ENCODE results near the gene CES2. TPM values are rescaled to one million over a fixed set of nuclear protein-coding genes. Genes with fewer than 3 reads are reported as not detected.
A peak's percentile ranks its signal among the peaks of the same experiment; 100 is the strongest.
"Not testable (repeated sequence)": the region's sequence is repeated elsewhere in the genome, so short reads cannot be mapped to it uniquely, and the experiment has no call there.

Gene CES2
- total and polyA plus RNA-seq, 9 of the 15 experiments (the other 6 are each of a cell fraction or from before 2014, with no cell fraction given), result 2.2 to 37.9 (median 24.4) TPM

GRCh38 chr16:66944971-66945370 is 9.7 kb downstream of the CES2 start:
- DNase-seq (ENCODE audit: extremely low read depth in 1 of 4, low spot score in 3 of 4); H3K9me1 ChIP-seq (ENCODE audit: control insufficient read depth, insufficient read depth, low read length); H3K27ac ChIP-seq (ENCODE audit: extremely low read depth, low read depth, low read length); H3K79me2 ChIP-seq (ENCODE audit: control insufficient read depth, insufficient read depth, low read length); H3K27me3 ChIP-seq (ENCODE audit: control insufficient read depth in 2 of 2, insufficient read depth in 2 of 2, low read length in 2 of 2); BruUV-seq (replicated peaks); H3K4me3 ChIP-seq; in situ Hi-C loops (cut with MboI); ATAC-seq; H2AFZ ChIP-seq (ENCODE audit: low read depth, low read length); H3K9ac ChIP-seq (ENCODE audit: insufficient read depth in 1 of 2, low read depth in 2 of 2, low read length in 2 of 2); H3K9me3 ChIP-seq (replicated peaks; ENCODE audit: control insufficient read depth, insufficient read depth, low read depth, low read length); H3K4me2 ChIP-seq (ENCODE audit: insufficient read depth, low read length); H4K20me1 ChIP-seq (replicated peaks; ENCODE audit: control insufficient read depth, insufficient read depth, low read length); FAIRE-seq: not testable (repeated sequence)
- intact Hi-C loops (cut with micrococcal nuclease), result loop anchor here (5.0 kb wide), 2 partner anchors 48 to 157 kb away; no protein-coding TSS in a partner anchor
- H3K4me1 ChIP-seq (replicated peaks in 1 of 2; ENCODE audit: control insufficient read depth in 2 of 2, insufficient read depth in 2 of 2, low read length in 2 of 2), result peaks cover 0 to 16% of the 10 kb centered on the region in 2 experiments; a peak in 1 of 5 replicates
- ChIA-PET POLR2A (interaction anchor here (1.3 kb wide), 1 partner anchor 16 kb away, joined by 3 read pairs; the partner anchor contains the start of gene CES3), CTCF (ENCODE audit: low intra/inter-chr PET ratio) (interaction anchor here (0.6 to 0.7 kb wide), 3 partner anchors 50 to 472 kb away, joined by 3 read pairs; partner anchors contain the start of gene ZDHHC1)
- H3K36me3 ChIP-seq (ENCODE audit: control insufficient read depth, insufficient read depth, low read length), result peaks cover 40% of the 10 kb centered on the region; the same call in 2 of the 3 replicates
- 73% methylated on average over 9 of the region's 9 CpGs for WGBS (ENCODE audit: insufficient coverage, low coverage, missing lambda C conversion rate)

- BruUV-seq (replicated peaks), result no TSS peak
- Histone ChIP-seq H3K4me1 (replicated peaks in 1 of 2; ENCODE audit: control insufficient read depth in 2 of 2, insufficient read depth in 2 of 2, low read length in 2 of 2) (peaks cover 0 to 16% of the 10 kb centered on the region in 2 experiments; a peak in 1 of 5 replicates), H3K9me1 (ENCODE audit: control insufficient read depth, insufficient read depth, low read length) (no peaks in the 10 kb centered on the region), H3K36me3 (ENCODE audit: control insufficient read depth, insufficient read depth, low read length) (peaks cover 30% of the 10 kb centered on the region; the same call in 2 of the 3 replicates), H3K27me3 (ENCODE audit: control insufficient read depth in 2 of 2, insufficient read depth in 2 of 2, low read length in 2 of 2) (no peaks in the 10 kb centered on the region), H3K4me3 (no peak overlapping the region), H2AFZ (ENCODE audit: low read depth, low read length) (no peak overlapping the region), H3K4me2 (ENCODE audit: insufficient read depth, low read length) (no peak overlapping the region), H3K79me2 (ENCODE audit: control insufficient read depth, insufficient read depth, low read length) (no peaks in the 10 kb centered on the region), H3K9me3 (replicated peaks; ENCODE audit: control insufficient read depth, insufficient read depth, low read depth, low read length) (no peaks in the 10 kb centered on the region), H3K9ac (ENCODE audit: insufficient read depth in 1 of 2, low read depth in 2 of 2, low read length in 2 of 2) (no peak overlapping the region), H4K20me1 (replicated peaks; ENCODE audit: control insufficient read depth, insufficient read depth, low read length) (no peaks in the 10 kb centered on the region), H3K27ac (ENCODE audit: extremely low read depth, low read depth, low read length) (no peak overlapping the region)
- FAIRE-seq (no peak), DNase-seq (ENCODE audit: extremely low read depth in 1 of 4, low spot score in 3 of 4) (no peak), ATAC-seq (no peak)
- intact Hi-C loops (cut with micrococcal nuclease) (loop anchor here (2.0 to 5.0 kb wide), 3 partner anchors 31 to 156 kb away; no protein-coding TSS in a partner anchor), in situ Hi-C loops (cut with MboI) (no loop called here)
- ChIA-PET POLR2A (no interaction called here), CTCF (ENCODE audit: low intra/inter-chr PET ratio) (interaction anchor here (2.4 kb wide), 1 partner anchor 155 kb away, joined by 9 read pairs; no protein-coding TSS in a partner anchor)
- 46% methylated on average over 4 of the region's 4 CpGs for WGBS (ENCODE audit: insufficient coverage, low coverage, missing lambda C conversion rate)
- no peak for TF ChIP-seq DNMT1 (IDR thresholded peaks at IDR 0.05)
- no peak for TF ChIP-seq RREB1 (CRISPR knock-in tag; IDR thresholded peaks at IDR 0.05)
- no peak for TF ChIP-seq NFYB (IDR thresholded peaks at IDR 0.05; ENCODE audit: extremely low read depth, insufficient read length)
- TF ChIP-seq RBM25 (IDR thresholded peaks at IDR 0.05; ENCODE audit: low read depth, low read length, severe bottlenecking), result peak; percentile 11
- no peak for TF ChIP-seq PRDM10 (IDR thresholded peaks at IDR 0.05; ENCODE audit: partially characterized antibody)
Measured at GRCh38 chr16:66945939-66946338, 10.6 kb downstream of the CES2 start.
